WERI-Rb-1 (cell line): ENCODE measurements around the gene DDIAS.

Experiments
- DNase-seq: peaks from one replicate; pipeline ENCODE4 v3.0.0-alpha.2; 2020
- H3K27ac ChIP-seq: fragments of 250-450 bp; sonication (Bioruptor Pico); 2 replicates; pipeline ENCODE4 v1.5.1; 2020; ENCODE audit warnings: mild to moderate bottlenecking, moderate library complexity
- H3K27me3 ChIP-seq: fragments of 250-450 bp; sonication (Bioruptor Pico); 2 replicates; pipeline ENCODE4 v1.5.1; 2021; ENCODE audit warnings: mild to moderate bottlenecking, low read depth, moderate library complexity; ENCODE audit not compliant: insufficient read depth, severe bottlenecking
- H3K36me3 ChIP-seq: fragments of 250-450 bp; sonication (Bioruptor Pico); 2 replicates; pipeline ENCODE4 v1.5.1; 2020; ENCODE audit warnings: mild to moderate bottlenecking, moderate library complexity
- H3K4me3 ChIP-seq: 2 replicates; pipeline ENCODE4 v1.5.1; 2011; ENCODE audit warnings: low read depth, mild to moderate bottlenecking, control low read depth, low read length
- H3K9me3 ChIP-seq: fragments of 250-450 bp; sonication (Bioruptor Pico); 2 replicates; pipeline ENCODE4 v1.5.1; 2021; ENCODE audit warnings: mild to moderate bottlenecking, moderate library complexity; ENCODE audit not compliant: severe bottlenecking
- TF ChIP-seq, protein P1 (sequence below): IDR thresholded peaks from 2 replicates; pipeline ENCODE4 v1.5.1; 2011; ENCODE audit warnings: low read depth, mild to moderate bottlenecking, control low read depth, inconsistent platforms, low read length

DDIAS gene

DNA sequence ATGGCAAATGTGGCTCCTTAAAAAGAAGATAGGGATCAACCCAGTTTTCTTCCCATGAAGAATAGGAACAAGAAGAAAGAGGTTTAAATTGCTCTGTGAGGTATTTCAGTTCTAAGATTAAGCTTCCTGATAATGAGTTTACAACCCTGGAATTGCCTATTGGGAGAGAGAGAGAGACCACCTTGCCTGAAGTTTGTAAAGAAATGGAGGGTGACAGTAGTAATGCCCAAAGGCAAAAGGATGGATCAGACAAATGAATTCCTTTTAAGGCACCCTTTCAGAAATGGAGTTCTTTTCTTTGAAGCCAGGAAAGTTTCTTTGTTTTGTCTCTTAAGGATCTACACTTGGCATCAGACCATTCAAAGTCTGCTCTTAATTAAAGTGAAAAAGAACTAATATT lies 74.3 kb downstream of the DDIAS start:
- H3K4me3 ChIP-seq: no peak overlapping the region
- no peak overlapping the region for H3K27ac ChIP-seq
- H3K27me3 ChIP-seq: no peaks in the 10 kb centered on the region
- no peaks in the 10 kb centered on the region for H3K9me3 ChIP-seq
- no peaks in the 10 kb centered on the region for H3K36me3 ChIP-seq
- TF ChIP-seq, protein P1, sequence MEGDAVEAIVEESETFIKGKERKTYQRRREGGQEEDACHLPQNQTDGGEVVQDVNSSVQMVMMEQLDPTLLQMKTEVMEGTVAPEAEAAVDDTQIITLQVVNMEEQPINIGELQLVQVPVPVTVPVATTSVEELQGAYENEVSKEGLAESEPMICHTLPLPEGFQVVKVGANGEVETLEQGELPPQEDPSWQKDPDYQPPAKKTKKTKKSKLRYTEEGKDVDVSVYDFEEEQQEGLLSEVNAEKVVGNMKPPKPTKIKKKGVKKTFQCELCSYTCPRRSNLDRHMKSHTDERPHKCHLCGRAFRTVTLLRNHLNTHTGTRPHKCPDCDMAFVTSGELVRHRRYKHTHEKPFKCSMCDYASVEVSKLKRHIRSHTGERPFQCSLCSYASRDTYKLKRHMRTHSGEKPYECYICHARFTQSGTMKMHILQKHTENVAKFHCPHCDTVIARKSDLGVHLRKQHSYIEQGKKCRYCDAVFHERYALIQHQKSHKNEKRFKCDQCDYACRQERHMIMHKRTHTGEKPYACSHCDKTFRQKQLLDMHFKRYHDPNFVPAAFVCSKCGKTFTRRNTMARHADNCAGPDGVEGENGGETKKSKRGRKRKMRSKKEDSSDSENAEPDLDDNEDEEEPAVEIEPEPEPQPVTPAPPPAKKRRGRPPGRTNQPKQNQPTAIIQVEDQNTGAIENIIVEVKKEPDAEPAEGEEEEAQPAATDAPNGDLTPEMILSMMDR: no peak
- DNase-seq: no peak

DNA sequence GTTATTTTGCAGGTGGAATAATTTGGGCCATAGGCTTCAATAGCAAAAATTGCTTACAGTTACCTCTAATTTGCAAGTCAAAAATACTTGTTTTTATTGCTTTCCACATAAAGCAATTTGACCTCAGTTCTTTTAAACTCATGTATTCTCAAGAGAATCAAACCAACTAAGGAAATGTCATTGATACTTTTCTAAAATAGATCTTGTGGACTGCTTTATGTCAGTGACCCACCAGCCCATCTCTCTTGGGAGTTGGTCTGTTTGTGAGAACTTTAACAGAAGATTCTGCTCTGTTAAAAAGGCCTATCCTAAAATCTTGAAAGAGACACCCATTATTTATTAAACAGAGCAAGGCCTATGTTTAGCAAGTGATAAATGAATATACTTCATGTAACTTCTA lies 75.2 kb downstream of the DDIAS start:
- H3K4me3 ChIP-seq: no peak overlapping the region
- DNase-seq: no peak
- no peak overlapping the region for H3K27ac ChIP-seq
- no peaks in the 10 kb centered on the region for H3K9me3 ChIP-seq
- TF ChIP-seq, protein P1: no peak
- peaks cover 6% of the 10 kb centered on the region; the same call in 1 of the 2 replicates for H3K36me3 ChIP-seq
- no peaks in the 10 kb centered on the region for H3K27me3 ChIP-seq

DNA sequence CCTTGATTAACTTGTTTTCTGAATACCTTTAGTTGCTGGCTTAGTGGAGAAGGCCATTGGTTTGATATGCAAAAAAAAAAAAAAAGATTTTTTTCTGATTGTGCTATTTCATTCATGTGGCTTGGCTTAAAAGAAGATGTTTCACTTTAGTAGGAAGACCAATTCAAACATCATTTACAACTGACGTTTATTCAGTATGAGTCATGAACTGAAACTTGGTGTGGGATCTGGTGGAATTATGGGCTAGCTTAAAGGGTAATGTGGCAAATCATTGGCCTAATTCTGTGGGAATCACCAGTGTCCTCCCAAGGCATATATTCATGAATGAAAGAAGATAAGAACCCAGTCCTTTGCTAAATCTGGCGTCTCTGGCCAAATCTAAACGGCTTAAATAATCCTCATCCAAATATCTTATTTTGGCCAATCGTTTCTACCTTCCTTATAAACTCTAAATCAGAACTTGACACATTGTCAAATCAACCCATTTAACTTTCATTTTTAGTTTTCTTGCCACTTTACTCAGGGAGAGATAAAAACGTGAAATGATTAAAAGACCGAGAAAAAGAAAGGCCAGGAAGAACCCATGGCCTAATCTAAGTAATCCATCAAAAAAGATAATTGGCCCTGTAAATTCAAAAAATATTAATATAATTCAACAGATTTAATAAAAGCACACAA lies 77.0 kb downstream of the DDIAS start:
- Histone ChIP-seq H3K36me3 (peaks cover 8% of the 10 kb centered on the region; the same call in 1 of the 2 replicates), H3K9me3 (no peaks in the 10 kb centered on the region), H3K4me3 (no peak overlapping the region), H3K27ac (no peak overlapping the region), H3K27me3 (no peaks in the 10 kb centered on the region)
- DNase-seq: no peak
- TF ChIP-seq, protein P1: no peak

DNA sequence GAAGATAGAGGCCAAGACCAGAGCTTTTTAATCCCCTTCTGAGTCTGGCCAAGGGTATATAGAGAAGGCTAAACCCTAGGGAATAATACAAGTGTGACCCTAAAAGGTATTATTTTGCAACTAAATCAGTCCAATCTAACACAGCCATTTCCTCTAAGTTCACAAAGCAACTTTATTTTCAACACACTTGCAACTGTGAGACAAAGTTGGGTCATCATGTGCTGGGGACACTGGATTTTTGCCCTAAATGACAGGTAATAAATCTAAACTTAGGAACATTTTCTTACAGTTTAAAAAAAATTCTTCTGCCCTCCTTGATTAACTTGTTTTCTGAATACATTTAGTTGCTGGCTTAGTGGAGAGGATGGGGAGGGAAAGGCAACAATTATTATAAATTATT lies 78.3 kb downstream of the DDIAS start:
- no peak overlapping the region for H3K4me3 ChIP-seq
- TF ChIP-seq, protein P1: no peak
- DNase-seq: no peak
- H3K36me3 ChIP-seq: peaks cover 11% of the 10 kb centered on the region; the same call in 1 of the 2 replicates
- no peak overlapping the region for H3K27ac ChIP-seq
- no peaks in the 10 kb centered on the region for H3K27me3 ChIP-seq
- no peaks in the 10 kb centered on the region for H3K9me3 ChIP-seq

DNA sequence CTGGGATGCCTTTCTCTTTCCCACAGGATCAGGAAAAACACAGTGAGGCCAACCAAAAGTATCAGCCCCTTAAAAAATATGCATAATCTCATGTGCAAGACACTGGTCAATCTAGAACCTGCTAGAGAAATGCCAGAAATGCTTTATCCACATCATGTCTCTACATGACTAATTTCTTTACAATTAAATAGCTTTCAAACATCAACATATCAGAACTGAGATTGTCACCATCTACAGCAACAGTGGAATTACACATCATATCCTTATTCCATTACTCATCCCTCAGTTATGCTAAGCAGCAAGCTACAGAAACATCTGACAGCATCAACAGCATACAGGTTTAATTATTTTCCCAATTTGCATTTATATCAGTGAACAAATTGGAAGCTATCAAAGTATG lies 78.8 kb downstream of the DDIAS start:
- Histone ChIP-seq H3K36me3 (peaks cover 11% of the 10 kb centered on the region; the same call in 1 of the 2 replicates), H3K4me3 (no peak overlapping the region), H3K27me3 (no peaks in the 10 kb centered on the region), H3K9me3 (no peaks in the 10 kb centered on the region), H3K27ac (no peak overlapping the region)
- TF ChIP-seq, protein P1: no peak
- no peak for DNase-seq

DNA sequence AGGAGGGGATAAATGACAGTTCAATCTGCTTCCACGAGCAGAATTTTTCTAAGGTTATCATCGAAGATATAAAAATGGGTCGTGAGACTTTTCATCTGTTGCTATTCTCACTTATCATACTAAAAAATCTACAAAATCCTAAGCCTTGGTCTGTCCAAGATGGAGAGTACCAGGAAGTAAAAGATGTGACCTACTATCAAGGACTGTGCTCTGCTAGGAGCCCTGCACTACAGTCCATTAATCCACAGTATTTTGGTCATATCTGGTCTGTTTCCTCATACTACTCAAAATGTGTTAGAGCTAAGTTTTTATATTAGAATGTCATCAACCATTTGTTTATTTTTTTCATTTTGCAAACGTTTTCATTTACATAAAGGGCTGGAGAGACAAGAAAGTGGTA lies 79.4 kb downstream of the DDIAS start:
- peaks cover 11% of the 10 kb centered on the region; the same call in 1 of the 2 replicates for H3K36me3 ChIP-seq
- TF ChIP-seq, protein P1: no peak
- DNase-seq: no peak
- H3K27me3 ChIP-seq: no peaks in the 10 kb centered on the region
- H3K27ac ChIP-seq: no peak overlapping the region
- no peak overlapping the region for H3K4me3 ChIP-seq
- H3K9me3 ChIP-seq: no peaks in the 10 kb centered on the region
